DMS53 treated with DMSO at 0.1 percent for 48 hours (cell line): ENCODE data around the gene CD48.

Experiments
- DNase-seq: peaks from one replicate; lab custom pipeline; 2025; ENCODE audit not compliant: unreplicated experiment; lab: John Stamatoyannopoulos, UW

CD48 gene

DNA sequence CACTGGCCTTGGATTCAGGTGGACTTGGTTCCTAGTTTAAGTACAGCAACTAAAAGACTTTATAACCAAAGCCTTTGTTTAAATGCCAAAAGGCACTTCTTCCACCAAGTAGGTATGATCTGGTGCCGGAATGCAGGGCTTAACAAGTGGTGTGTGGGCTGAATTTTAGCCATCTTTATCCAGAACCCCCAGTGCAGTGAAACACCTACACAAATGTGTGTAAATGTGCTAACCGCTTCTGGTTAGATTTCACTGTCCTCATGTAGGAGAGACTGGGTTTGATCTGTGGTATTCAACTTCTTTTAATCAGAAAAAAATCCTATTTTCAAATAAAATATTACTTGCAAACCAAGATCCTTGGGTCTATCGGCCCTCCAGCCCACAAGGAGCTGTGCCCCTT lies 75.1 kb downstream of the CD48 start:
- no peak for DNase-seq

DNA sequence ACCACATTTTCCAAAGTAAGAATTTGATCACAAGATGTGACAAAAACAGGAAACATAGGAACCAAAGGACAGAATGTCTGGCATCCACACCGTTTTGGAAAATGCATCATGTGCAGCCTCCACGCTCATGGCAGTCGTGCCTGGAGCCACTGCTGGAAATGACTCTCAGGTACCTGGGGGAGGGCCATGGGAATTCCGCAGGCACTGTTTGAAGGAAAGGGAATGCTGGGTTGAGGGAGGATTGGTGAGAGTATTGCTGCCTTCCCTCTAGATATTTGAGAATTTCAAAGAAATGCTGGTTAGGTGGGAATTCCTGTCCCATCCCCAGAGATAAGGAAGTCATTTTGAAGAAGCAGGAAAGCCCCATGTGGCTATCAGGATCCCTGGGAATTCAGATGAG lies 75.5 kb downstream of the CD48 start:
- no peak for DNase-seq

DNA sequence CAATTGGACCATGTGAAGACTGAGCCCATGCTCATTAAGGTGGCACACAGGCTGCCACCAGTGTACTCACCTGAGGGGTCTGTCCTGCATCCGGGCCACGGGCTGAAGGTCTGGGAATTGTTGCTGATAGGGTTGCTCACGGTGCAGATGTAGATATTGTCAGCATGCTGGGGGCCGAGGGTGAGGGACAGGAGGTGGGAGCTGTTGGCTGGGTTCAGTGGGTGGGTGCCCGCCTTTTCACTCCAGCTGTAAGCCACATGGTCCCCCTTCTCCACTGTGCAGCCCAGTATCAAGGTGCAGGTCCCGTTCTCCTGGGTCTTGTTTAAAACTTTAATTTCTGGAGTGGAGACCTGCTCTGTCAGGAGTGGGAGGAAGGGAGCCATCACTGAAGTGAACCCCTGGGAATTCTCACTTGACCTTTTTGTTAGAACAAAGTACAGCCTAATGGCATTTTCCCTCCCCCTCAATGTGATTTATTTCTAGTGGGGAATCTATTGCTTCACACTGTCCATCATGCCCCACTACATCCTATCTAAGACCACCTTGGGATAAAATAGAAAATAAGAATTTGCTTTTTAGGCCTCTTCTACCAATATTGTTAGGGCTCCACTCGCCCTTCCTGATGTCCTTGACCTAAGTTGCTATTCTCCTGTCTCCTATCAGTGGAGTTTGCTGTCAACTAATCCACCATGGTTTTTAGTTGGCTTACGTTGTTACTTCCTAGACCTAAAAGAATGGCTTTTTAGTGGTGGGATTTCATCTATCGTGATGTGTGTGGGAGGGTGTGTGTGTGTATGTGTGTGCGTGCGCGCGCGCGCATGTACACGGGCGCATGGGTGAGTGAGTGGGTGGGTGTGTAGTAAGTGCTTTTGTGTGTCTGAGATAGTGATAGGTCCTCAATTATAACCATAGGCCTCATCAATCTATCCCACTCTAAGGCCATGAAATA lies 76.8 kb downstream of the CD48 start:
- DNase-seq = no peak

DNA sequence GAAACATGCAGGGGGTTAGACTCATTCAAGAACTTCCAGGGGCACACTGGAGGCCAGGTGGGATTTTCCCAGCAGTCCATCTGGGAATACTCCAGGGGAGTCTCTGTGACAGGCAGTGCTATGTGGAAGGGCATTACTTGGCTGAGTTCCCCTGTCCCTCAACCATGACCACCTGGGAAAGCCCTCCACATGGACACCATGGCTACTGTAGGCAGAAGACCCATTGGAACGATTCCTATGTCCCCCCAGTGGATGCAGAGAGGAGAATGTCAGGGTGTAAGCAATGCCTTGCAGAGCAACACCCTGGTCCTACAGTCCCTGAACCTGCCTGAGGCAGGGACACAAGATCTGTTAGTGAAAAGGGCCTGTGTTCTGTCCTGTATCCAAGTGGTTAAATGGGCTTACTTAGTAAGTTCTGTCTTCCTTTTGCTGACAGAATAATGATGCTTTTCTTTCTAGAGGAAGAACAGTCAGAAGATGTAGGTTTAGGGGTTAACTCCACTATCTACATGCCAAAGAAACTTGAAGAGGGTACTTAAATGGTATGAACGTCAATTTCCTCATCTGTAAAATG lies 78.2 kb downstream of the CD48 start:
- DNase-seq = no peak

DNA sequence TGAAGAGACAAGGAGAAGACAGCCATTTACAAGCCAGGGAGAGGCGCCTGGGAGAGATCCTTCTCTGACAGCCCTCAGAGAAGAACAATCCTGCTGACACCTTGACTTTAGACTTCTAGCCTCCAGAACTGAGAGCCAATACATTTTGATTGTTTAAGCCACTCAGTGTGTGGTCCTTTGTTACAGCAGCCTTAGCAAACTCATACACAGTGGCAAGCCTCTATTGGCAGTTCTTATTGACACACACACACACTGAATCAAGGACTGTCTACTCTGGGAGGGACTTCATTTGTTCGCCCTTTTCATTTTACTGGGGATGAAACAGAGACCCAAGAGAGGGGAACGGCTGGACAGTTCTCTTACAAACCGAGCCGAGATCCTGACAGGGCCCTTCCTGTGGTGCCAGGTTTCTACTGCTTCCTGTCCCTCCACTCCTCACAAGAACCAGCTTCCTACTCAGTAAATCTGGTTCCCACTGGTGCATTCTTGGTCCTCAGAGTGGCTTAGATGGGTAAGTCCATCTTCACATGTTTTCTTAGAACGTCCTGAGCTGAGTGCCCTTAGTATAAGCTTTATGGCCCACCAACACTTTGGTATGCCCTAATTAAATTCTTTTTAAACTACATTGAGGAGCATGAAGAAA lies 79.5 kb downstream of the CD48 start:
- no peak for DNase-seq

DNA sequence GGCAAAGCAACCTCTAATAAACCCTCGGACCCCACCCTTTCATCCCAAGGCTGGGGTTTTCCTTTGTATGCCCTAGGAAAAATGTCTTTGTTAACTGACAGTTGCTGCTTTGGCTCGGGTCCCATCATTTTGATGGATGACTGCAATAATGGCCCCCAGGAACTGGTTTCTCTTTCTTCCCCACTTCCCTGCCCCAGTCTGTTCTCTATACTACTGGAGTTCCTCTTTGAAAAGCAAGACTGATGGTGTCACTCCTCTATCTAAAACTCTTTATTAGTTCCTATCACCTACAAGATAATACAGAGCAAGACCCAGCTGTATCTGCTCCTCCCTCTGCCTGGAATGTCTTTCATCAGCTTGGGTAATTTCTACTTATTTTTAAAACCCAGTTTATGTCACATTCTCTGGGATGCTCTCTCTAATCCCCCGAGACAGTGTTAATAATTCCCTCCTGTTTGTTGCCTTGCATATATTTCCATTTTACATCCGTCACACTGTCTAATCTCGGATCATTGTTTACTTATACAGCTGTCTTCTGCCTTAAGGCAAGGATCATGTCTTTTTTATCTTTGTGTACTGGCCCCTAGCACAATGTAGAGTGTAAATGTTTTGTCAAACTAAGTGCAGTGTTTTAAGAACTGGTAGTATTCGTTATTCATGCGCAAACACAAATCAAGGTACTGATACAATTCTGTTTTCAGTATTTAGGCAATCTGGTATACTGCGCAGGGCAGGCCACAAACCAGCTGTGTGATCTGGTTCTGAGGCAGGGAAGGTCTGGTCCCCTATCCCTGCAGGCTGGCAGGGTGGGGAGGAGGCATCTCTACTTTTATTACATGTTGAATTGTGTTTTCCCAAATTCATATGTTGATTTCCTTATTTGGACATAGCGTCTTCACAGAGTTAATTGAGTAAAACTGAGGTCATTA lies 80.8 kb downstream of the CD48 start:
- DNase-seq = no peak

DNA sequence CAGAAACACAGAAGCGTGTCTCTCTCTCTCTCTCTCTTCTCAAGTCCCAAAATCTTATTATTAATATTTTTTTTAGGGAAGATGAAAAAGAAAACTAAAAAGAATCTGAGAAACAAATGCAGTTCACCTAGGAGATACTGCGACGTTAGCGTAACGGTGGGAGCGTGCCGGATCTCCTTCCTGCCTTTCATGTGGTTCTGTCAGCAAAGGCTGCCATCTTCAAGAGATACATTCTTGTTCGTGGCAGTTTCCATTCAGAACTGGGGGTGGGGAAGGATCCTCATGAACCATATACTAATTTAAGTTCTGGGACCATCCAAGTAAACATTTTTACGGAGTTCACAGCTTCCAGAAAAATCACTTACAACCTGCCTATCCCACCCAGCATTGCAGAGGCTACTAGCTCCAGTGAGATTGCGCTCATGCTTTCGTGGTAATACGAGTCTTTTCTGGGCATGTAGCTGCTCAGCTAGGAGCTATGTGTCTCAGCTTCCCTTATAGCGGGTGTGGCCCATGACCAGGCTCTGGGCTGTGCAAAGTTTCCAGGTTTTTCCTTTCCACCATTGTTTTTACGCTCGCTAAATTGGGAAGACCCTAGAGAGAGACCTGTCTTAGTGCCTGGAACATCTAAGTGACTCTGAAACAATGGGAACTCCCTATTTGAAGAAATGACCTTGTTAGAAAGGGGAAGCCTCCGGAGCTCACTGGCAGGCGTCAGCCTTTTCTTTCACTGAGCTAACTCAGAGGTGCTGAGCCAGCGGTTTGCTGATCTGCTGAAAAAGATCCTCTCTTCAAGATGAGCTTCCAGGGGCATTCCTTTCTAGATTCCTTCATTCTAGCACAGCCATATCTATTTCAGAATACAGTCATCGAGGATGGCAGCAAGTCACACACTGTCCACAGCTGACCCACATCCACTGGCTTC lies 82.1 kb downstream of the CD48 start:
- DNase-seq = no peak

DNA sequence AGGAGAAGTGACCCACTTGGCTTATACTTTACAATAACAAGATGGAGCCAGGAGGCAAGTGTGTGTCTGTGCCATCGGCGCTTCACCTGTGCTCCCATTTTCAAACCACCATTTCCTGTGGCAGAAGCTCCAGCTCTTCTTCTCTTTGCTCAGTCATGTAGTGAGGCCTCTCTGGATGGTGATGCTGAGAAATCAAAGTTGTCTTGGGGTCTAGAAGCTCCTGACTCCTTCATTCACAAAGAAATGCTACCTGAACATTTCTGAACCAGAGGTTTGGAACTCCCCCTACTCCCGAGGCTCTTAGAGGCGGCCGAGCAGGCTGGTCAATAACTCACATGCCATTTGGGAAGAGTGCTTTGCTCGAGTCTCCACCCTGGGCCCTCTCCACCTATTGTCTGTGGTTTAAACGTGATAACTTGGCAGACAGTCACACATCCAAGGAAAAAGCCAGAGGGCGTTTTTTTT lies 82.8 kb downstream of the CD48 start:
- no peak for DNase-seq
